Hair follicle dermal papilla cell (primary cell): ENCODE measurements around the gene CIRBP. TPM values are rescaled to one million over a fixed set of nuclear protein-coding genes. Genes with fewer than 3 reads are reported as not detected.

Experiments
- total RNA-seq: library from RNA; depleted of rRNA; stranded (reverse); fragments of >200 nt; gene quantifications from 2 replicates; pipeline ENCODE4 v1.2.3, GENCODE V29; 2012

CIRBP gene
- total RNA-seq, result 234 and 348 TPM in 2 replicates

GRCh38 chr19:1269065-1269477, at the start of gene CIRBP:
CIRBP (plus strand) TSS chr19:1269332; CDS start chr19:1270934, 1,602 bp downstream.

GRCh38 chr19:1237754-1238368, 31.3 kb upstream of the CIRBP start, which contains the start of gene CBARP:
CBARP (minus strand) TSS chr19:1238005; CDS start chr19:1236100, 1,905 bp downstream.

GRCh38 chr19:1241417-1242095, 27.6 kb upstream of the CIRBP start, which contains the start of gene ATP5F1D:
ATP5F1D (plus strand) TSS chr19:1241751; CDS start chr19:1241851, 100 bp downstream.

GRCh38 chr19:1248139-1248785, 20.9 kb upstream of the CIRBP start, which contains the start of gene MIDN:
MIDN (plus strand) TSS chr19:1248583; CDS start chr19:1250297, 1,714 bp downstream.

GRCh38 chr19:1275260-1275975, 6.3 kb downstream of the CIRBP start, which contains the start of gene FAM174C:
FAM174C (plus strand) TSS chr19:1275530; CDS start chr19:1275550, 20 bp downstream.

GRCh38 chr19:1285737-1286360, 16.7 kb downstream of the CIRBP start, which contains the start of gene EFNA2:
EFNA2 (plus strand) TSS chr19:1285873; CDS start chr19:1286169, 296 bp downstream.

Other genes starting within 250 kb of the CIRBP start
- 92.7 and 94.6 TPM in 2 replicates for gene TMEM259, start 248.2 kb upstream of the CIRBP start, total RNA-seq
- gene RNU6-2, start 247.8 kb upstream of the CIRBP start, total RNA-seq, result not detected in 2 replicates
- 745 and 827 TPM in 2 replicates for gene CNN2, start 242.7 kb upstream of the CIRBP start, total RNA-seq
- 8.3 and 9.4 TPM in 2 replicates for gene ABCA7, start 229.2 kb upstream of the CIRBP start, total RNA-seq
- gene ARHGAP45, start 202.2 kb upstream of the CIRBP start, total RNA-seq, result 0.65 and 1.5 TPM in 2 replicates
- 86.5 and 134 TPM in 2 replicates for gene POLR2E, start 174.0 kb upstream of the CIRBP start, total RNA-seq
- 238 and 301 TPM in 2 replicates for gene GPX4, start 165.3 kb upstream of the CIRBP start, total RNA-seq
- 109 and 130 TPM in 2 replicates for gene SBNO2, start 95.1 kb upstream of the CIRBP start, total RNA-seq
- 90.2 and 94.1 TPM in 2 replicates for gene STK11, start 63.6 kb upstream of the CIRBP start, total RNA-seq
- 3.2 and 4.2 TPM in 2 replicates for gene CBARP, start 31.3 kb upstream of the CIRBP start, total RNA-seq
- gene ATP5F1D, start 27.6 kb upstream of the CIRBP start, total RNA-seq, result 10.5 and 14.0 TPM in 2 replicates
- gene MIDN, start 20.7 kb upstream of the CIRBP start, total RNA-seq, result 32.1 and 35.4 TPM in 2 replicates
- gene FAM174C, start 6.2 kb downstream of the CIRBP start, total RNA-seq, result 13.1 and 15.2 TPM in 2 replicates
- not detected in 2 replicates for gene EFNA2, start 16.5 kb downstream of the CIRBP start, total RNA-seq
- 36.2 and 47.1 TPM in 2 replicates for gene NDUFS7, start 114.6 kb downstream of the CIRBP start, total RNA-seq
- 24.2 and 28.8 TPM in 2 replicates for gene GAMT, start 132.2 kb downstream of the CIRBP start, total RNA-seq
- 50.6 TPM in 2 replicates for gene DAZAP1, start 138.3 kb downstream of the CIRBP start, total RNA-seq
- gene RPS15, start 169.1 kb downstream of the CIRBP start, total RNA-seq, result 301 and 458 TPM in 2 replicates
- 0.49 and 0.81 TPM in 2 replicates for gene APC2, start 180.8 kb downstream of the CIRBP start, total RNA-seq
- 27.8 and 37.2 TPM in 2 replicates for gene C19orf25, start 209.9 kb downstream of the CIRBP start, total RNA-seq
- 2.3 and 2.8 TPM in 2 replicates for gene PCSK4, start 221.0 kb downstream of the CIRBP start, total RNA-seq
- gene REEP6, start 221.8 kb downstream of the CIRBP start, total RNA-seq, result 1.3 and 1.8 TPM in 2 replicates
- gene ADAMTSL5, start 243.7 kb downstream of the CIRBP start, total RNA-seq, result 10.4 and 11.3 TPM in 2 replicates